Amniotic epithelial cell (primary cell): ENCODE data around the gene ALCAM.

ENCODE experiments used
- DNase-seq: peaks from one replicate; pipeline ENCODE4 v3.0.0-alpha.2; 2010; ENCODE audit warnings: low read depth

The ALCAM gene

GRCh38 chr3:105527949-105528348, 161.2 kb downstream of the ALCAM start:
- DNase-seq, result peak; percentile 36

DNA sequence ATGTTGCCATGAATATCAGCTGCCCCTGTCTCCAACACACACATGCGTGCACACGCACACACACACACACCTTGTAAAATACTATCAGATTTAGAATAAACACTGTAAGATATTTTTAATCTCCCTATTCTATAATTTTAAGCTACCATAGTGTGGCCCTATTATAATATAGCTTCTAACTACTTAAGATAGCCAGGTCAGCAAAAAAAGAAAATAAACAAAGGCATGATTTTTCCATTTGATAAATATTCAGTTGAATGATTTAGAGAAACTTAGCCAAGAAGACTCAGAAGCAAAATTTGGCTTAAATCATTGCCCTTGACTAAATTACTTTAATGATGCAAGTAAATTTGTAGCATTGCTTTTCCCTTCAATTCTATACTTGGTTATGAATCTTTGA, 162.2 kb downstream of the ALCAM start:
- DNase-seq, result no peak

GRCh38 chr3:105529456-105529855, 162.7 kb downstream of the ALCAM start:
- no peak for DNase-seq

GRCh38 chr3:105532251-105532650, 165.5 kb downstream of the ALCAM start:
- peak; percentile 56 for DNase-seq

GRCh38 chr3:105533960-105534359, 167.3 kb downstream of the ALCAM start:
- peak; percentile 36 for DNase-seq

DNA sequence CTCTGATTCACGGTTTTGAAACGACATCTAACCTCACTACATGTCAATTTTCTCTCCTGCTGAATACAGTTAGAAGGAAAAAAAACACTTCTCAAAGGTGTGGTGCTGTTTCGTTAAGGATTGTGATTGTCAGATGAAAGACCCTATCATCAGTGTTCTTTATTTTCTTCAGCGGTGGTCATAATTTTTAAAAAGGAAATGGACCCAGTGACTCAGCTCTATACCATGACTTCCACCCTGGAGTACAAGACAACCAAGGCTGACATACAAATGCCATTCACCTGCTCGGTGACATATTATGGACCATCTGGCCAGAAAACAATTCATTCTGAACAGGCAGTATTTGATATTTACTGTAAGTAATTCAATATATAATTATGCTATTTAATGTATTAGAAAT, 167.8 kb downstream of the ALCAM start:
- DNase-seq, result no peak

GRCh38 chr3:105537371-105538080, 170.8 kb downstream of the ALCAM start:
- DNase-seq, result peak; percentile 70

GRCh38 chr3:105538483-105538882, 171.8 kb downstream of the ALCAM start:
- peak; percentile 39 for DNase-seq

DNA sequence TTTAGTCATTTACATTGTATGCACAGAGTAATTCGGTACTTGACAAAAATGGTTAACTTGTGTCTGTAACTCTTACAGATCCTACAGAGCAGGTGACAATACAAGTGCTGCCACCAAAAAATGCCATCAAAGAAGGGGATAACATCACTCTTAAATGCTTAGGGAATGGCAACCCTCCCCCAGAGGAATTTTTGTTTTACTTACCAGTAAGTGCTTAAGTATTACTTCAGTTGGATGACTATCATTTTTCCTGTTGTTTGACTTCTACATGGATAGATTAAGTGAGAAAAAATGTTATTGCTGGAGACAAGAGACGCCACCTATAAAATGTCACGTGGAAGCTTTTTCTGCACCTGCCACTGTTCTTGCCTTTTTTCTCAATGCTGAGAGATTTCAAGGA, 173.2 kb downstream of the ALCAM start:
- DNase-seq, result no peak

DNA sequence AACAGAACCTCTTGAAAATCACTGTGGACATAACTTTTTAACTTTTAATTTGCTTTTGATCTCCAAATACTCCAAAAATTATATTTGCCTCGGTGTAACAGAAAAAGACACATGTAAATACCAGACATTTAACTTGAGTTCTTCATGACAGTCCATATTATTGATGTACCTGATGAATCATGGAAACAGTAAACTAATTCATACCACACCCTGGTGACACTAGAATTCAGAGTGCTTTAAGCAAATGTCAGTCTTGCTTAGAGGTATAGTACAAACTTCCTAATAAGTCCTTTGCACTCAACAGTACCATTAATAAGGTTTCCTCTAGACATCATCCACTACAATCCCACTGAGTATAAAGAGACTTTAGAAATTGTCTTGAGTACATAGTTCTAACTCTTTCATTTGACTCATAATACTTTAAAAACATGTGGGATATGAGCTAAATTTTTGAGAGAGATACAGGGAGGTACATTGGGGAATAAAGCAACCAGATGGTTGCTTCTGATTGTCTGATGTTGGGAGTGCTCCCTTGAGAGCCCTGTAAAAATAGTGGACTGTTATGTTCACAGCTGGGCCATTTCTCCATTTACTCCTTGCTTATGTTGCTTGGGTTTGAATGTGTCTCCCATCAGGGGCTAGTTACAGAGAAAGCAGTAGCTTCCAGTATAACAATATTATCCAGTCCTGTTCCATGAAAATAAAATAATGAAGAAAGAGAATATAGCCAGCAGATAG, 175.7 kb downstream of the ALCAM start:
- DNase-seq, result no peak

- no peak for DNase-seq
Measured at GRCh38 chr3:105545051-105545450, 178.3 kb downstream of the ALCAM start.

GRCh38 chr3:105553851-105554250, 187.1 kb downstream of the ALCAM start:
- DNase-seq, result peak; percentile 31

DNA sequence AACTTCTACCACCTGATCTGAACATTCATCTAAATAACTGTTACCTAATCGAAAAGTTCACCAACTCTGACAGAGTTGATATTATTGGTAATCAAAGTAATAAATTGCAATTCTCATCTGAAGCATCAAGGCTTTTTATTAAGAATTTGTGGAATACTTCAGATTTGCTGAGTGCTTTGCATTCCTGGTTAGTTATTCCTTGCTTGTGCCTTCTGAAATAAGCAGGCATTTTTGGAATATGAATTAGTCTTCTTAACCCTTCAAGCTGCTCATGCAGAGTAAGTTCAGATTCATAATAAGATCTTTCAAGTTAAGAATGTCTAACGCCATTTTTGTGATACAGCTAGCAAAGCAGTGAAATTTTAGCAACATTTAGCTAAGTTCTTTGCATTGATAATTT, 188.5 kb downstream of the ALCAM start:
- peak; percentile 29 for DNase-seq

- DNase-seq, result no peak
Measured at GRCh38 chr3:105559856-105560255, 193.1 kb downstream of the ALCAM start.

DNA sequence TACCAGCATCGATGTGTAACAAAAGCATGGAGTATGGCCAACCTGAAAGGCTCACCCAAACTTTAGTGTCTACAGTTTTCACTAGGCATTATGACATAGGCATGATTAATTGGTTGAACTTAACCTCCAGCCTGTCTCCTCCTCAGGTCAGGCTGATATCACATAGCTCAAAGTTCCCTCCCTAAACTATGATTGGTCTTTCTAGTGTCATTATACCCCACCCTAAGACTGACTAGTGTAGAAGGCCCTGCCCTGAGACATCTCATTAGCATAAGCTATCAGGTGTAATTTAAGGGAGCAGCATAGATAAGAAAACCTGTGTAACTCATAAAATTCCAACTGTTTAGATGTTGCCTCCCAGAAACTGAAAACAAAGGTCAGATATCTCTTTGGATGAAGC, 195.2 kb downstream of the ALCAM start:
- DNase-seq, result no peak

DNA sequence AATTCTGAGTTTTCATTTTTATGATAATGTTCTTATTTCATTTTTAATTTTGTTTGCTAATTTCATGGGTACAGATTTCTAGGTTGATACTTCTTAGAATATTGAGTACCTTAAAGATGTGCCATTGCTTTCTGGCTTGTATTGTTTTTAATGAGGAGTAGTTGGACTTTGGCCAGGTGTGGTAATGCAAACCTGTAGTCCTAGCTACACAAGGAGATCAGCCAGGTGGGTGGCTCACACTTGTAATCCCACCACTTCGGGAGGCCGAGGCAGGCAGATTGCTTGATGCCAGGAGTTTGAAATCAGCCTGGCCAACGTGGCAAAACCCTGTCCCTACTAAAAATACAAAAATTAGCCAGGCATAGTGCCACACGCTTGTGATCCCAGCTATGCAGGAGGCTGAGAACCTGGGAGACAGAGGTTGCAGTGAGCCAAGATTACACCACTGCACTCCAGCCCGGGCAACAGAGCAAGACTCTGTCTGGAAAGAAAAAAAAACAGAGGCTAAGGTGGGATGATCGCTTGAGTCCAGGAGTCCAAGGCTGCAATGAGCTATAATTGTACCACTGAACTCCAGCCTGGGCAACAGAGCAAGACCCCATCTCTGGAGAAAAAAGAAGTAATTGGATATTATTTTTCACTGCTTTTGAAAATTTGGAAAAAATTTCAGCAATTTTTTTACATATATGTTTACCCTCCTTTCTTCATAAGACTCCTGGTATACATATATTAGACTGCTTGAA, 198.0 kb downstream of the ALCAM start:
- no peak for DNase-seq

DNA sequence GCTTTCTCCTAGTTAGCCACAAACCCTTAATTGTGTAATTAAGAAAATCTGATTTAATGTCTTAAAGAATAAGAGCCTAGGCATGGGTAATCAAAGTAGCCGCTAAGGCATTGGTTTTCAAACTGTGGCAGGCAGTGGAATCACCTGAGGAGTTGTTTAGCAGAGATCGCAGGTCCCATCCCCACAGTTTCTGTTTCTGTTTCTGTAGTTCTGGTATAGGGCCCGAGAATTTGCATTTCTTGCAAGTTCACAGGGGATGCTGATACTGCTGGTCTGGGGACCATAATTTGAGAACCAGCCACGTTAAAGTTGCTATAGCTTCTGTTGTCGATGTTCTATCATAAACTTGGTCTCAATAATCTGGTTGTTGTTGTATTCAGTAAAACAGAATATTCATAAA, 204.3 kb downstream of the ALCAM start:
- no peak for DNase-seq

- no peak for DNase-seq
Measured at GRCh38 chr3:105572501-105572900, 205.8 kb downstream of the ALCAM start.

- DNase-seq, result no peak
Measured at GRCh38 chr3:105579439-105579838, 212.7 kb downstream of the ALCAM start.

DNA sequence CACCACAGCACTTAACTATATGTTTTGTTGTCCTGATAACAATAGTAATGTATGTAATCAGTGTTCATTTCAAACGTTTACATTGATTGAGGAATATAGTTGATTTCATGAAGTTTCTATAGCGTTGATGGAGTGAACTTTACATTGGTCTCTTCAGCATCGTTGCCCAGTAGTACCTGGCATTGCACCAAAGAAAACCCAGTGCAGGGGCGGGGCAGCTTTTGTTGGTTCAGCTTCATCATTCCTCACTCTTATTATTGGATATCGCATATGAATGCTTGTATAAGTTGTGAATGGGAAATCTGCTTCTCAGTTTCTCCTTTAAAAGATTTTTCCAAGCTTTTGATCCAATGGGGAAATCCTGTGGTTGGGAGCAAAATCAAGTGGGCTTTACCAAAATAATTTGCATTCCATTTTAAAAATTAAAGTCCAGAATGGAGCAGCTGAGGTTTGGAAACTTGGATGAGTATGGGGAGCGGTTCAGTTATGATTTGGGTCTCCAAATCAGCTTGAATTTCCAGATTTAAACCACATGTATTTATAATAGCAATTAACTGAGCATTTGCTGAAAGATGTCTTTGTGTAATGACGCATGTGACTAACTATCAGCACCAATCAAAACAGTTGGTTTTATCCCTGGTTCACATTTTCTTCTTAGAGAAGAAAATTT, 213.7 kb downstream of the ALCAM start:
- DNase-seq, result no peak

GRCh38 chr3:105582015-105582414, 215.3 kb downstream of the ALCAM start:
- DNase-seq, result no peak

GRCh38 chr3:105584003-105584790, 217.5 kb downstream of the ALCAM start:
- peak; percentile 11 for DNase-seq
